Measurements from ENCODE around the gene LENG9. TPM values are rescaled to one million over a fixed set of nuclear protein-coding genes. Genes with fewer than 3 reads are reported as not detected.
A peak's percentile ranks its signal among the peaks of the same experiment; 100 is the strongest.

Gene LENG9
- total and polyA plus RNA-seq, 2 of the 13 experiments (the other 11 are each of a cell fraction or from before 2014, with no cell fraction given): 0.75 to 2.9 TPM

DNA sequence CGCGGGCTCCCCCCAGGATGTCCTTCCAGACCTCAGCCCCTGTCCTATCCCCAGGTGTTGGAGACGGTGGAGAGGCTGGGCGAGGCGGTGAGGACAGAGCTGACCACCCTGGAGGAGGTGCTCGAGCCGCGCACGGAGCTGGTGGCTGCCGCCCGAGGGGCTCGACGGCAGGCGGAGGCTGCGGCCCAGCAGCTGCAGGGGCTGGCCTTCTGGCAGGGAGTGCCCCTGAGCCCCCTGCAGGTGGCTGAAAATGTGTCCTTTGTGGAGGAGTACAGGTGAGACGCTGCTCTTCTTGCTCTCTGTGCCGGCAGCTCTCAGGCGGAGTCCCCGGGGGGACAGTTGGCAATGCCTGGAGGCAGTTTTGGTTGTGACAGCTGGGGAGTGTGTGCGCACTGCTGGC, 41.4 kb downstream of the LENG9 start (continued):
- TF ChIP-seq, protein P1, sequence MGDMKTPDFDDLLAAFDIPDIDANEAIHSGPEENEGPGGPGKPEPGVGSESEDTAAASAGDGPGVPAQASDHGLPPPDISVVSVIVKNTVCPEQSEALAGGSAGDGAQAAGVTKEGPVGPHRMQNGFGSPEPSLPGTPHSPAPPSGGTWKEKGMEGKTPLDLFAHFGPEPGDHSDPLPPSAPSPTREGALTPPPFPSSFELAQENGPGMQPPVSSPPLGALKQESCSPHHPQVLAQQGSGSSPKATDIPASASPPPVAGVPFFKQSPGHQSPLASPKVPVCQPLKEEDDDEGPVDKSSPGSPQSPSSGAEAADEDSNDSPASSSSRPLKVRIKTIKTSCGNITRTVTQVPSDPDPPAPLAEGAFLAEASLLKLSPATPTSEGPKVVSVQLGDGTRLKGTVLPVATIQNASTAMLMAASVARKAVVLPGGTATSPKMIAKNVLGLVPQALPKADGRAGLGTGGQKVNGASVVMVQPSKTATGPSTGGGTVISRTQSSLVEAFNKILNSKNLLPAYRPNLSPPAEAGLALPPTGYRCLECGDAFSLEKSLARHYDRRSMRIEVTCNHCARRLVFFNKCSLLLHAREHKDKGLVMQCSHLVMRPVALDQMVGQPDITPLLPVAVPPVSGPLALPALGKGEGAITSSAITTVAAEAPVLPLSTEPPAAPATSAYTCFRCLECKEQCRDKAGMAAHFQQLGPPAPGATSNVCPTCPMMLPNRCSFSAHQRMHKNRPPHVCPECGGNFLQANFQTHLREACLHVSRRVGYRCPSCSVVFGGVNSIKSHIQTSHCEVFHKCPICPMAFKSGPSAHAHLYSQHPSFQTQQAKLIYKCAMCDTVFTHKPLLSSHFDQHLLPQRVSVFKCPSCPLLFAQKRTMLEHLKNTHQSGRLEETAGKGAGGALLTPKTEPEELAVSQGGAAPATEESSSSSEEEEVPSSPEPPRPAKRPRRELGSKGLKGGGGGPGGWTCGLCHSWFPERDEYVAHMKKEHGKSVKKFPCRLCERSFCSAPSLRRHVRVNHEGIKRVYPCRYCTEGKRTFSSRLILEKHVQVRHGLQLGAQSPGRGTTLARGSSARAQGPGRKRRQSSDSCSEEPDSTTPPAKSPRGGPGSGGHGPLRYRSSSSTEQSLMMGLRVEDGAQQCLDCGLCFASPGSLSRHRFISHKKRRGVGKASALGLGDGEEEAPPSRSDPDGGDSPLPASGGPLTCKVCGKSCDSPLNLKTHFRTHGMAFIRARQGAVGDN (CRISPR knock-in tag; IDR thresholded peaks at IDR 0.05): 0 out of 2 replicates have a peak, but pooled peaks have one; percentile 10
- TF ChIP-seq KLF15 (CRISPR knock-in tag; IDR thresholded peaks at IDR 0.05; ENCODE audit: borderline replicate concordance) (no peak), SALL2 (CRISPR knock-in tag; IDR thresholded peaks at IDR 0.05) (no peak), KMT2B (CRISPR knock-in tag; IDR thresholded peaks at IDR 0.05) (no peak), TEAD3 (CRISPR knock-in tag; optimal IDR thresholded peaks at IDR 0.05; ENCODE audit: borderline replicate concordance) (no peak)

DNA sequence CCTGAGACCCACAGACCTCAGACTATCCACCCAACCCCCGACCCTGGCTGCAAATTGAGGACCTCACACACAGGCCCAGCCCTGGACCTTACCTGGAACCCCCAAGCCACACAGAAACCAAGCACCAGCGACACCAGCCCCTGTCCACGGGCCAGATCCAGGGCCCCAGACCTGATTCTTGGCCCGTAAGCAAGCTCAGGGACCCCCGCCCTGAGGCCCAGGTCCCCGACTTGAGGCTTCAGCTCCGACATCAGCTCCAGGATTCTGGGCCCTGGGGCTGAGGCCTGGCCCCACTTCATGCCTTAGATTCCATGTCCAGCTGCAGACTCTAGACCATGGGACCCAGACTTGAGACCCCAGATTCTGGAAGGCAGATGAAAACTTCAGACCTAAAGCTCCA, 42.1 kb downstream of the LENG9 start:
- Histone ChIP-seq H3K79me2 (ENCODE audit: insufficient read depth, low read length) (no peaks in the 10 kb centered on the region), H3K27me3 (ENCODE audit: control insufficient read depth in 1 of 2, insufficient read depth in 2 of 2, low read length in 2 of 2) (no peaks in the 10 kb centered on the region), H3K4me3 (replicated peaks in 1 of 3; ENCODE audit: insufficient read depth in 1 of 3, low read depth in 2 of 3, low read length in 3 of 3) (no peak overlapping the region), H3K27ac (ENCODE audit: extremely low read length, insufficient read depth, low read length) (no peak overlapping the region), H2AFZ (ENCODE audit: low read length) (no peak overlapping the region), H4K20me1 (ENCODE audit: insufficient read depth, low read length) (no peaks in the 10 kb centered on the region), H3K4me1 (ENCODE audit: insufficient read depth, low read length) (peaks cover 56% of the 10 kb centered on the region), H3K36me3 (replicated peaks in 1 of 2; ENCODE audit: control insufficient read depth in 1 of 2, insufficient read depth in 2 of 2, low read length in 2 of 2) (no peaks in the 10 kb centered on the region), H3K9me3 (ENCODE audit: low read length) (no peaks in the 10 kb centered on the region), H3K9ac (ENCODE audit: insufficient read depth, low read depth, low read length) (no peak overlapping the region), H3K4me2 (ENCODE audit: low read depth, low read length) (no peak overlapping the region)
- no peak for DNase-seq (ENCODE audit: low spot score)
- no CpG with 5 or more reads among the region's 7 CpGs for WGBS (ENCODE audit: low lambda C conversion rate)
- in situ Hi-C loops (cut with HindIII; ENCODE audit: extremely low pct_ligation_motif_present, low pct_unique_long_range_greater_than_20kb) (no loop called here), intact Hi-C loops (cut with micrococcal nuclease; ENCODE audit: unreplicated experiment) (no loop called here)
- BruUV-seq (replicated peaks): no TSS peak
- POLR2A ChIA-PET: interaction anchor here (1.3 to 4.4 kb wide), 4 partner anchors 9 to 41 kb away, joined by 3 to 55 read pairs (median 36); partner anchors contain the start of genes LENG8 and LENG9
- no peak for ATAC-seq
- no peak for FAIRE-seq
- CTCF ChIA-PET (ENCODE audit: low intra/inter-chr PET ratio, low total read pairs): no interaction called here
- no peak for TF ChIP-seq FOXO1 (CRISPR knock-in tag; IDR thresholded peaks at IDR 0.05)
- TF ChIP-seq, protein P2, sequence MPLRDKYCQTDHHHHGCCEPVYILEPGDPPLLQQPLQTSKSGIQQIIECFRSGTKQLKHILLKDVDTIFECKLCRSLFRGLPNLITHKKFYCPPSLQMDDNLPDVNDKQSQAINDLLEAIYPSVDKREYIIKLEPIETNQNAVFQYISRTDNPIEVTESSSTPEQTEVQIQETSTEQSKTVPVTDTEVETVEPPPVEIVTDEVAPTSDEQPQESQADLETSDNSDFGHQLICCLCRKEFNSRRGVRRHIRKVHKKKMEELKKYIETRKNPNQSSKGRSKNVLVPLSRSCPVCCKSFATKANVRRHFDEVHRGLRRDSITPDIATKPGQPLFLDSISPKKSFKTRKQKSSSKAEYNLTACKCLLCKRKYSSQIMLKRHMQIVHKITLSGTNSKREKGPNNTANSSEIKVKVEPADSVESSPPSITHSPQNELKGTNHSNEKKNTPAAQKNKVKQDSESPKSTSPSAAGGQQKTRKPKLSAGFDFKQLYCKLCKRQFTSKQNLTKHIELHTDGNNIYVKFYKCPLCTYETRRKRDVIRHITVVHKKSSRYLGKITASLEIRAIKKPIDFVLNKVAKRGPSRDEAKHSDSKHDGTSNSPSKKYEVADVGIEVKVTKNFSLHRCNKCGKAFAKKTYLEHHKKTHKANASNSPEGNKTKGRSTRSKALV (CRISPR knock-in tag; IDR thresholded peaks at IDR 0.05): no peak
- TF ChIP-seq, protein P3, sequence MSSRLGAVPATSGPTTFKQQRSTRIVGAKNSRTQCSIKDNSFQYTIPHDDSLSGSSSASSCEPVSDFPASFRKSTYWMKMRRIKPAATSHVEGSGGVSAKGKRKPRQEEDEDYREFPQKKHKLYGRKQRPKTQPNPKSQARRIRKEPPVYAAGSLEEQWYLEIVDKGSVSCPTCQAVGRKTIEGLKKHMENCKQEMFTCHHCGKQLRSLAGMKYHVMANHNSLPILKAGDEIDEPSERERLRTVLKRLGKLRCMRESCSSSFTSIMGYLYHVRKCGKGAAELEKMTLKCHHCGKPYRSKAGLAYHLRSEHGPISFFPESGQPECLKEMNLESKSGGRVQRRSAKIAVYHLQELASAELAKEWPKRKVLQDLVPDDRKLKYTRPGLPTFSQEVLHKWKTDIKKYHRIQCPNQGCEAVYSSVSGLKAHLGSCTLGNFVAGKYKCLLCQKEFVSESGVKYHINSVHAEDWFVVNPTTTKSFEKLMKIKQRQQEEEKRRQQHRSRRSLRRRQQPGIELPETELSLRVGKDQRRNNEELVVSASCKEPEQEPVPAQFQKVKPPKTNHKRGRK (CRISPR knock-in tag; IDR thresholded peaks at IDR 0.05): no peak
- TF ChIP-seq, protein P4, sequence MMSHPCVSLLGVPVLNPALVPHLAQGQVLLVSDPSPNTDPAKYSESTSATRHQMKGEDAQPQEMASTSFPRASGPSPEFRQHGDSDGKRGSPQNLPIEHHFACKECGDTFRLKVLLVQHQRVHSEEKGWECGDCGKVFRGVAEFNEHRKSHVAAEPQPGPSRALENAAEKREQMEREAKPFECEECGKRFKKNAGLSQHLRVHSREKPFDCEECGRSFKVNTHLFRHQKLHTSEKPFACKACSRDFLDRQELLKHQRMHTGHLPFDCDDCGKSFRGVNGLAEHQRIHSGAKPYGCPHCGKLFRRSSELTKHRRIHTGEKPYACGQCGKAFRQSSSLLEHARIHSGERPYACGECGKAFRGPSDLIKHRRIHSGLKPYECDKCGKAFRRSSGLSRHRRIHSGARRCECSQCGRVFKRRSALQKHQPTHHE (CRISPR knock-in tag; IDR thresholded peaks at IDR 0.05; ENCODE audit: borderline replicate concordance): no peak
- TF ChIP-seq KLF6 (CRISPR knock-in tag; IDR thresholded peaks at IDR 0.05): no peak
- TF ChIP-seq ZMYM3 (CRISPR knock-in tag; IDR thresholded peaks at IDR 0.05): no peak

Measured in HepG2 (cell line).